Cardiac septum (tissue), 1 donor: ENCODE measurements around the gene TECTB. TPM values are rescaled to one million over a fixed set of nuclear protein-coding genes. Genes with fewer than 3 reads are reported as not detected.

Experiments
- DNase-seq: peaks from one replicate; pipeline ENCODE4 v3.0.0-alpha.2; 2020; ENCODE audit warnings: low spot score
- intact Hi-C: fragments of 100-400 bp; cut with DNase I; formaldehyde crosslinking; loops from one replicate; pipeline ENCODE4 v1.14.0; 2022
- microRNA-seq: library from miRNA; unstranded; fragments of <30 nt; microRNA quantifications from one replicate; pipeline ENCODE4 v1.2.0, GENCODE V29; 2020
- total RNA-seq: library from RNA; stranded (reverse); fragmentation: NEBNext Ultra II Directional; extraction: Animal tissue kit (Norgen Biotek cat#: 25700); gene quantifications from one replicate; pipeline ENCODE4 v1.2.1, GENCODE V29; 2021
- donor health status: DM: no; HTN: no; CAD: no.

The TECTB gene
- total RNA-seq, 1 donor from 2014 or later, result not detected

- intact Hi-C loops, result no loop called here
- no peak for DNase-seq
These were observed 57.4 kb downstream of the TECTB start for GRCh38 chr10:112340601-112341000.

- no peak for DNase-seq
- intact Hi-C loops, result no loop called here
These were observed 60.0 kb downstream of the TECTB start for GRCh38 chr10:112343056-112343806.

- DNase-seq, result no peak
- intact Hi-C loops, result no loop called here
These were observed 61.1 kb downstream of the TECTB start for GRCh38 chr10:112344261-112344660.

- no peak for DNase-seq
- intact Hi-C loops, result no loop called here
These were observed 62.0 kb downstream of the TECTB start for GRCh38 chr10:112345202-112345601.

GRCh38 chr10:112345743-112346142 is 62.5 kb downstream of the TECTB start:
- intact Hi-C loops, result no loop called here
- no peak for DNase-seq

GRCh38 chr10:112346774-112347173 is 63.6 kb downstream of the TECTB start:
- intact Hi-C loops, result no loop called here
- no peak for DNase-seq

GRCh38 chr10:112347709-112348671 is 64.8 kb downstream of the TECTB start:
- intact Hi-C loops, result no loop called here
- DNase-seq, result no peak

GRCh38 chr10:112348759-112349158 is 65.6 kb downstream of the TECTB start:
- intact Hi-C loops, result no loop called here
- no peak for DNase-seq

- intact Hi-C loops, result no loop called here
- DNase-seq, result no peak
These were observed 66.4 kb downstream of the TECTB start for GRCh38 chr10:112349521-112350085.

GRCh38 chr10:112351146-112351545 is 67.9 kb downstream of the TECTB start:
- DNase-seq, result no peak
- intact Hi-C loops, result no loop called here

- no peak for DNase-seq
- intact Hi-C loops, result no loop called here
These were observed 68.8 kb downstream of the TECTB start for GRCh38 chr10:112352044-112352443.

- intact Hi-C loops, result no loop called here
These were observed 69.8 kb downstream of the TECTB start for GRCh38 chr10:112353046-112353445.

More at GRCh38 chr10:112353046-112353445, 69.8 kb downstream of the TECTB start:
- DNase-seq, result no peak

Small RNA genes lying within 50 kb of the gene (microRNA-seq; reads per million reads assigned to microRNA genes)
- not detected for gene MIR6715A
- not detected for gene MIR6715B

Other genes starting within 250 kb of the TECTB start
- 11.5 TPM for gene GPAM, start 99.6 kb upstream of the TECTB start, total RNA-seq
- 5.1 TPM for gene ACSL5, start 90.7 kb downstream of the TECTB start, total RNA-seq
- gene ZDHHC6, start 163.5 kb downstream of the TECTB start, total RNA-seq, result 18.3 TPM
- gene VTI1A, start 163.8 kb downstream of the TECTB start, total RNA-seq, result 20.5 TPM